PFSK-1 (cell line): ENCODE measurements around the gene BCAS3.

Source experiments
- FOXP2 ChIP-seq: optimal IDR thresholded peaks from 2 replicates; pipeline ENCODE3; 2011; ENCODE audit warnings: borderline replicate concordance, control low read depth, inconsistent platforms; ENCODE audit not compliant: insufficient read depth; ENCODE audit errors: extremely low read length, extremely low read depth
- POLR2AphosphoS5 ChIP-seq: IDR thresholded peaks from 2 replicates; pipeline ENCODE4 v1.6.1; 2012; ENCODE audit warnings: low read depth, mild to moderate bottlenecking, control low read depth, low read length, moderate library complexity
- REST ChIP-seq, 2 experiments: IDR thresholded peaks; 2 replicates each; pipeline versions ENCODE4 v1.6.1 to v1.8.0; 2011 to 2012; ENCODE audit warnings: low read depth in 2 of 2, low read length in 2 of 2, control low read depth in 1 of 2, inconsistent platforms in 1 of 2, mild to moderate bottlenecking in 1 of 2, moderate library complexity in 1 of 2; ENCODE audit not compliant: insufficient read depth in 1 of 2
- SIN3A ChIP-seq: IDR thresholded peaks from 2 replicates; pipeline ENCODE4 v1.6.1; 2012; ENCODE audit warnings: mild to moderate bottlenecking, low read length, moderate library complexity, borderline replicate concordance; ENCODE audit not compliant: insufficient read depth
- TAF1 ChIP-seq: IDR thresholded peaks from 2 replicates; pipeline ENCODE4 v1.6.1; 2012; ENCODE audit warnings: low read length, control low read depth, borderline replicate concordance; ENCODE audit not compliant: insufficient read depth

BCAS3 gene

GRCh38 chr17:61196302-61196704 is 518.7 kb downstream of the BCAS3 start:
- TF ChIP-seq REST (IDR thresholded peaks at IDR 0.05; ENCODE audit: insufficient read depth in 1 of 2, low read depth in 2 of 2, low read length in 2 of 2) (no peak), TAF1 (no peak), POLR2AphosphoS5 (no peak), FOXP2 (no peak), SIN3A (no peak)

- TF ChIP-seq TAF1 (no peak), POLR2AphosphoS5 (no peak), REST (IDR thresholded peaks at IDR 0.05; ENCODE audit: insufficient read depth in 1 of 2, low read depth in 2 of 2, low read length in 2 of 2) (no peak), FOXP2 (no peak), SIN3A (no peak)
Observed at GRCh38 chr17:61196799-61197198, 519.1 kb downstream of the BCAS3 start.

- TF ChIP-seq REST (IDR thresholded peaks at IDR 0.05; ENCODE audit: insufficient read depth in 1 of 2, low read depth in 2 of 2, low read length in 2 of 2) (no peak), SIN3A (no peak), FOXP2 (no peak), TAF1 (no peak), POLR2AphosphoS5 (no peak)
Observed at GRCh38 chr17:61199431-61200338, 522.0 kb downstream of the BCAS3 start.

- TF ChIP-seq SIN3A: no peak
- no peak for TF ChIP-seq POLR2AphosphoS5
- TF ChIP-seq TAF1: no peak
- no peak for TF ChIP-seq FOXP2
- TF ChIP-seq REST (IDR thresholded peaks at IDR 0.05; ENCODE audit: insufficient read depth in 1 of 2, low read depth in 2 of 2, low read length in 2 of 2): no peak
Observed at GRCh38 chr17:61200339-61200715, 522.7 kb downstream of the BCAS3 start.

GRCh38 chr17:61201211-61201610 is 523.6 kb downstream of the BCAS3 start:
- TF ChIP-seq TAF1 (no peak), REST (IDR thresholded peaks at IDR 0.05; ENCODE audit: insufficient read depth in 1 of 2, low read depth in 2 of 2, low read length in 2 of 2) (no peak), POLR2AphosphoS5 (no peak), SIN3A (no peak), FOXP2 (no peak)
